ENCODE data around the gene AGAP9. TPM values are rescaled to one million over a fixed set of nuclear protein-coding genes. Genes with fewer than 3 reads are reported as not detected.
"Not testable (repeated sequence)": the region's sequence is repeated elsewhere in the genome, so short reads cannot be mapped to it uniquely, and the experiment has no call there.

Gene AGAP9
- total RNA-seq: 1 to 10 TPM; 5.1 TPM
- polyA plus RNA-seq: 0.23 TPM

DNA sequence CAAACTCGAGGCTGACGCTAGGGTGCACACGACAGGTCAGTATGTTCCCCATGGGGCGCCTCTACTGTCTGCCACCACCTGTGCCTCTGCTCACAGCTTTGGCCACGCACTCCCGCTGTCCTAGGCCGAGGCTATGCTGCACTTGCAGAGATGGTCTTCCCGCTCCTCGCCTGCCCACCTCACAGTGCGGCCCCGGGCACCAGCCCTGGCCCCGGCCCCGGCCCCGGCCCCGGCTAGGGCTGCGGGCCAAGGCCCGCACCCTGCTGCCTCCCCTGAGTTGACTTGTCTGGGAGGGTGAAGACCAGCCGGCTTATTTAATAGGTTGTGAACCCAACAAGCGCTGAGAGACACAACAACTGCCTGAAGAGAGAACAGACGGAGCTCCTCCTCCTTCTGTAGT is at the start of gene AGAP9:
TSS of gene AGAP9 (minus strand) at position 164 of the 400 bp plus-strand sequence. CDS start at position 52, 112 bp downstream.
- H3K36me3 Mint-ChIP-seq; DNase-seq; H3K9me3 Mint-ChIP-seq; H3K4me1 ChIP-seq (ENCODE audit: insufficient read depth, low read length); H3K9me3 ChIP-seq (ENCODE audit: low read length); H3K27me3 ChIP-seq (ENCODE audit: insufficient read depth, low read length, poor library complexity, severe bottlenecking); H3K4me3 ChIP-seq (ENCODE audit: low read length); H3K4me3 Mint-ChIP-seq; POLR2A ChIA-PET; H3K4me1 Mint-ChIP-seq; H3K27me3 Mint-ChIP-seq; H3K36me3 ChIP-seq (ENCODE audit: insufficient read depth, low read length); CTCF ChIA-PET; H3K27ac ChIP-seq (ENCODE audit: low read depth, low read length); H3K27ac Mint-ChIP-seq: not testable (repeated sequence)

DNA sequence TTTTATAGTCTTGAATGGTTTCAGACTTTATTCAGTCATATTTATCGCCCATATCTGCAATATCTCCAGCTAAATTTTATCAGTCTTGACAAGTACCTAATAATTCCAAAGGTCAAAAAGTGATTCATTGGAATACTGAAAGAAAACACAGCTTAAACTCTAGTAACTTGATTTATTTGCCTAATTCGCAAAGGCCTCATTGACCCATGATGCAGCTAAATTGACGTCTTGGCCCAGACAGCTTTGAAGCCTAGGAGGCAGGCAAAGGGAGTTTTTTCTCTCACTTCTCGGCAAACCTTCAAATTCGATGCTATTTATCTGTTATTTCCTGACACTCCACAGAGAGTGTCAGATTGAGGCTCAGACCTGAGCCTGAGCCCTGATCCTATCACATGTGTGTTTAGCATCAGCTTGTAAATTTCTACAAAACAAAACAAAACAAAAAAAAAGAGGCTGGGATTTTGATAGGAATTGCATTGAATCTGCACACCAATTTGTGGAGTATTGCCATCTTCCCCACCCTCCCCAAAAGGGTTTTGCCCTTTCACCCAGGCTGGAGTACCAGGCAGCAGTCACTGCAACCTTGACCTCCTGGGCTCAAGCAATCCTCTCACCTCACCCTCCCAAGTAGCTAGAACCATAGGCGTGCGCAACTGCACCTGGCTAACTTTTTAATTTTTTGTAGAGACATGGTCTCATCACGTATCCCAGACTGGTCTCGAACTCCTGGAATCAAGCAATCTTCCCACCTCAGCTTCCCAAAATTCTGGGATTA is 47.9 kb upstream of the AGAP9 start:
- H3K4me3 ChIP-seq (ENCODE audit: low read length); H3K27me3 ChIP-seq (ENCODE audit: insufficient read depth, low read length, poor library complexity, severe bottlenecking); POLR2A ChIA-PET; H3K4me1 Mint-ChIP-seq; CTCF ChIA-PET; H3K9me3 Mint-ChIP-seq; H3K27me3 Mint-ChIP-seq; H3K4me1 ChIP-seq (ENCODE audit: insufficient read depth, low read length); H3K36me3 Mint-ChIP-seq; H3K9me3 ChIP-seq (ENCODE audit: low read length); H3K27ac Mint-ChIP-seq; H3K27ac ChIP-seq (ENCODE audit: low read depth, low read length); H3K36me3 ChIP-seq (ENCODE audit: insufficient read depth, low read length); DNase-seq; H3K4me3 Mint-ChIP-seq: not testable (repeated sequence)

DNA sequence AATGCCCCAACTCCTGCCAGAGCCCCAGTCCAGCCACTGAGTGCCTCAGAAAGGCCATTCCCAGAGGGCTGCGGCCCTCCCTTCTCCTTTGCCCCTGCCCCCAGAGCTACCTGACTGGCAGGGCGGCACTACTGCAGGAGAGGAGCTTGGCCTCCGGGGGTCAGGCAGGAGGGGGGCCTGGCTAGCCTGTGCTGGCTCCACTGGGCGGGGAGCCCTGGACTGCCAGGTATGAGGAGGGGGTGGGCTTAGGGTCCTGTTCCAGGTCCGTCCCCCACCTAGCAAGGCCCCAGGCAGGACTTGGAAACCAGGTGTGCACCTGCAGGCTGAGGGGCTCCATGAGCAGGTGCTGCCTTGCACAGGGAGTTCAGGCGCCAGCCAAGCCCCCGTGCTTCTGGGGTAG is 43.3 kb upstream of the AGAP9 start:
- H3K36me3 Mint-ChIP-seq; H3K4me1 Mint-ChIP-seq; H3K27me3 Mint-ChIP-seq; H3K27me3 ChIP-seq (ENCODE audit: insufficient read depth, low read length, poor library complexity, severe bottlenecking); H3K4me3 Mint-ChIP-seq; H3K4me1 ChIP-seq (ENCODE audit: insufficient read depth, low read length); H3K36me3 ChIP-seq (ENCODE audit: insufficient read depth, low read length); DNase-seq; H3K9me3 ChIP-seq (ENCODE audit: low read length); H3K27ac Mint-ChIP-seq; H3K27ac ChIP-seq (ENCODE audit: low read depth, low read length); H3K9me3 Mint-ChIP-seq; H3K4me3 ChIP-seq (ENCODE audit: low read length); POLR2A ChIA-PET; CTCF ChIA-PET: not testable (repeated sequence)

DNA sequence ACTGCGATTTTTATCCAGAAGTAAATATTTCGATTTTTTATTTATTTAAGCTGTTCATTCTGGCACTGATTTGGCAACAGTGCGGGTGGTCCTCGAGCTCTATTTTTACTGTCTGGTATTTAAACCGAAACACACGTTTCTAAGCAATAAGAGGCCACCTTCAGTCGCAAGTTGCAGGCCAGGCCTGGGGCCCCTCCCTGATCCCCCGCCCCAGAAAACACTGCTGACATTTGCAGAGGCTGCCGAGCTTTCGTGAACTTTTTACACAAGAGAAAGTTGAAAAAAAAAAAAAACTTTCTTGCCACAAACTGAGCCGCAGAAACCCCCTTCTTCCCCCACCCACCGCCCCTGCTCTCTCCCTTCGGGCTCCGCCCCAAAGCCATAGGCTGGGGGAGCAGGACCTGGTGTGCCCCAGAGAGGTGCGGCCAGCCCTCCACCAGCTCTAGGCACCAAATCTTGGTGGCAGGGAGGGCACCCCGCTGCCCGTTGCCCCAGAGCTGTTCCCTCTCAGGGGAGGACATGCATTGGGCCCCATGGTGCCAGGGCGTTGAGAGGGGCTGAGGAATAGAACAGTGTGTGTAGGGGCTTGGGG is 42.8 kb upstream of the AGAP9 start:
- H3K4me3 Mint-ChIP-seq; H3K4me1 ChIP-seq (ENCODE audit: insufficient read depth, low read length); H3K36me3 Mint-ChIP-seq; H3K9me3 ChIP-seq (ENCODE audit: low read length); H3K36me3 ChIP-seq (ENCODE audit: insufficient read depth, low read length); H3K27me3 ChIP-seq (ENCODE audit: insufficient read depth, low read length, poor library complexity, severe bottlenecking); H3K4me1 Mint-ChIP-seq; H3K9me3 Mint-ChIP-seq; DNase-seq; CTCF ChIA-PET; H3K27ac Mint-ChIP-seq; H3K4me3 ChIP-seq (ENCODE audit: low read length); POLR2A ChIA-PET; H3K27me3 Mint-ChIP-seq; H3K27ac ChIP-seq (ENCODE audit: low read depth, low read length): not testable (repeated sequence)

DNA sequence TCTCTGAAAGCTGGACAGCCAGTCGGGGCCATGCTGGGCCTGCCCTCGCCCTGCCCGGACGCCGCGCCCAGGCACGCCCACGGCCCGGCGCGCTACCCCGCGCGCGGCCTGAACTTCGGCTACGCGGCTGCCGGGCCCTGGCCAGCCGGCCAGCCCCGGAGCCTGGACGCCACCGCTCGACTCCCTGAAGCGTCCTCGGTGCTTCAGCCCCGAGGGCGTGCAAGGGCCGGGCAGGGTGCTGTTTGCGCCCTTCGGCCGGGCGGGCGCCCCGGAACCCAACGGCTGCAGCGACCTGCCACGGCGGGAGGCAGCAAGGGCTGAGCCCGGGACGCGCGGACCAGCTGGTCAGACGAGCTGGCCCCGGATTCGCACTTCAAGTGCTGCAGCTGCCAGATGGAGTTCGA is 42.1 kb upstream of the AGAP9 start:
- H3K27me3 ChIP-seq (ENCODE audit: insufficient read depth, low read length, poor library complexity, severe bottlenecking); H3K9me3 Mint-ChIP-seq; H3K4me3 ChIP-seq (ENCODE audit: low read length); H3K27me3 Mint-ChIP-seq; POLR2A ChIA-PET; H3K36me3 Mint-ChIP-seq; H3K4me1 Mint-ChIP-seq; H3K4me3 Mint-ChIP-seq; CTCF ChIA-PET; DNase-seq; H3K27ac ChIP-seq (ENCODE audit: low read depth, low read length); H3K9me3 ChIP-seq (ENCODE audit: low read length); H3K27ac Mint-ChIP-seq; H3K4me1 ChIP-seq (ENCODE audit: insufficient read depth, low read length); H3K36me3 ChIP-seq (ENCODE audit: insufficient read depth, low read length): not testable (repeated sequence)

DNA sequence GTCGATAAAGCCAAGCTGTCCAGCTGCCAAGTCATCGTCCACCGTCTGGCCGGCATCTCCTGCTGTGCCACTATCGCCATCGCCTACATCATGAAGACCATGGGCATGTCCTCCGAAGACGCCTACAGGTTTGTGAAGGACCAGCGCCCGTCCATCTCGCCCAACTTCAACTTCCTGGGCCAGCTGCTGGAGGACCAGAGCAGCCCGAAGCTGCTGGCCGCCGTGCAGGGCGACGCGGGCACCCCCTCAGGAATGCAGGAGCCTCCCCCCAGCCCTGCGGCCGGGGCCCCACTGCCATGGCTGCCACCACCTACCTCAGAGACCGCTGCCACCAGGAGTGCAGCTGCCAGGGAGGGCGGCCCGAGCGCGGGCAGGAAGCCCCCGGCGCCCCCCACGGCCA is 41.5 kb upstream of the AGAP9 start:
- H3K4me3 Mint-ChIP-seq; H3K27me3 ChIP-seq (ENCODE audit: insufficient read depth, low read length, poor library complexity, severe bottlenecking); H3K9me3 ChIP-seq (ENCODE audit: low read length); H3K27me3 Mint-ChIP-seq; H3K4me3 ChIP-seq (ENCODE audit: low read length); H3K27ac Mint-ChIP-seq; H3K4me1 ChIP-seq (ENCODE audit: insufficient read depth, low read length); H3K36me3 Mint-ChIP-seq; POLR2A ChIA-PET; CTCF ChIA-PET; H3K9me3 Mint-ChIP-seq; H3K27ac ChIP-seq (ENCODE audit: low read depth, low read length); H3K4me1 Mint-ChIP-seq; DNase-seq; H3K36me3 ChIP-seq (ENCODE audit: insufficient read depth, low read length): not testable (repeated sequence)

DNA sequence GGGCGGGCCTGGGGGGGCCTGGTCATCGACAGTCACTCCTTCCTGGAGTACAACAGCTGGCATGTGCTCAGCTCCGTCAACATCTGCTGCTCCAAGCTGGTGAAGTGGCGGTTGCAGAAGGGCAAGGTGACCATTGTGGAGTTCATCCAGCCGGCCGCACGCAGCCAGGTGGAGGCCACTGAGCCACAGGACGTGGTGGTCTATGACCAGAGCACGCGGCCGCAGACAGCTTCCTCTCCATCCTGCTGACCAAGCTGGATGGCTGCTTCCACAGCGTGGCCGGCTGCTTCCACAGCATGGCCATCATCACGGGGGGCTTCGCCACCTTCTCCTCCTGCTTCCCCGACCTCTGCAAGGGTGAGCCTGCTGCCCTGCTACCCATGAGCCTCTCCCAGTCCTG is 40.9 kb upstream of the AGAP9 start:
- H3K4me1 Mint-ChIP-seq; H3K4me3 Mint-ChIP-seq; H3K27me3 ChIP-seq (ENCODE audit: insufficient read depth, low read length, poor library complexity, severe bottlenecking); H3K27ac Mint-ChIP-seq; DNase-seq; H3K36me3 ChIP-seq (ENCODE audit: insufficient read depth, low read length); H3K36me3 Mint-ChIP-seq; H3K9me3 Mint-ChIP-seq; POLR2A ChIA-PET; H3K27me3 Mint-ChIP-seq; H3K9me3 ChIP-seq (ENCODE audit: low read length); H3K4me3 ChIP-seq (ENCODE audit: low read length); H3K4me1 ChIP-seq (ENCODE audit: insufficient read depth, low read length); H3K27ac ChIP-seq (ENCODE audit: low read depth, low read length); CTCF ChIA-PET: not testable (repeated sequence)

DNA sequence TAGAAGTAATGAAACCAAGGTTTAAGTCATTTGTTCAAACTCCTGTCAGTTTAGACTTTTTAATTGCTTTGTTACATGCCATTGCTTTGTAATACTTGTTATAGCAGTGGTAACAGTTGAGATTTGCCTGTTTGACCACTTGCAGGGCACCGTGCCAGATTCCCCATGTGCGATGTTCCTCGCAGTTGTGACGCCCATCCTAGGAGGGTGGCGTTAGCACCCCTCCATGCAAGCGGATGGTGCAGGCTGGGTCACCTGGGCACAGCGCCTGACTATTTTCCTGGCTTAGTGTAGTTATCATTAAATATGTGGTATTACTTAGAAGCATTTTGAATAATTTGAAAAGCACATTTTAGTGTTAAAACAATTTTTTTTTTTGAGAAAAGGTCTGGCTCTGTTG is 37.0 kb upstream of the AGAP9 start:
- H3K4me1 Mint-ChIP-seq; DNase-seq; H3K27ac ChIP-seq (ENCODE audit: low read depth, low read length); H3K4me3 Mint-ChIP-seq; H3K27ac Mint-ChIP-seq; H3K4me3 ChIP-seq (ENCODE audit: low read length); POLR2A ChIA-PET; H3K9me3 ChIP-seq (ENCODE audit: low read length); H3K4me1 ChIP-seq (ENCODE audit: insufficient read depth, low read length); H3K36me3 ChIP-seq (ENCODE audit: insufficient read depth, low read length); H3K27me3 ChIP-seq (ENCODE audit: insufficient read depth, low read length, poor library complexity, severe bottlenecking); H3K9me3 Mint-ChIP-seq; CTCF ChIA-PET; H3K27me3 Mint-ChIP-seq; H3K36me3 Mint-ChIP-seq: not testable (repeated sequence)
